ENCODE data around the gene ARSB.

The ARSB gene

DNA sequence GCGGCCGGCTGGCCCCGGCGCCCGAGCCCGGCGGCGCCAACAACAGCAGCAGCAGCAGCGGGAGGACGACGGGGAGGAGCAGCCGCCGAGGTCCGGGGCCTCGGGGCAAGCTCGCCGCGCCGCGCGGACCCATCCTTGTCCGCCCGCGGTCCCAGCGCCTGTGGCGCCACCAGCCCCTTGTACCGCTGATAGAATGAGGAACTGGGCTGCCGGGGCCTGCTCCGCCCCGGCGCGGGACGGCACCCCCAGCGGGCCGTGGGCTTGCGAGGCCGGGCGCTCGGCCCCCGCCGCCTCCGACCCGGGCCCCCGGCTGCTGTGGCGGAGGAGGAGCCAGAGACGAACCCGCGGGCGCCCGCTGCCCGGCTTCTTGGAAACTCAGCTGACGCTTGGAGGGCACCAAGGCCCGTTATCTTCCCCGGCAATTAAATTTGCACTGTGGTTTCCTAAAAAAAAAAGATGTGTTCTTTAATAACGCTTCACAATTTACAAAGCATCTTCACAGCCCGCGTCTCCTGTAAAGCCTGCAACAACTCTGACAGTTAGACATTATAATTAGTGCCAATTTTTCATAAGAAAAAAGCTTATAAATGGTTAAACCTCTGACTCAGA lies at the start of gene ARSB:
TSS of gene ARSB (minus strand) at position 195 of the 609 bp plus-strand sequence. CDS start at position 133, 62 bp downstream.
- no peak for DNase-seq

DNA sequence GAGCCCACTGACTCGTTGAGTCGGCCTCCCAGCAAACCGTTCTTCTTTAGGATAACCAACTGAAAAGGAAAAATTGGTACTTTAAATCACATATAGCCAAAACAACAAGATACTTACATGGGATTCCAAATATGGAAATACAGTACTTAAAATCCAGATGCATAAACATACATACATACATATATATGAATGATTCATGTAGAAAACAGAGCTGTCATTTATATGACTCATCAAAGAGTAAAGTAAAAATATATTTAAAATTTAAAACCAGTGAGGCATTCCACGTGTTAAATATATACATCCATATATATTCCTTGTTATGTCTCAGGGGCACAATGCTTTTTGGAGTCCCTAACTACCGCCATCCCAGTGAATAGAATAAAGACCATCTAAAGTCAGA lies 47.7 kb upstream of the ARSB start:
- DNase-seq = no peak

DNA sequence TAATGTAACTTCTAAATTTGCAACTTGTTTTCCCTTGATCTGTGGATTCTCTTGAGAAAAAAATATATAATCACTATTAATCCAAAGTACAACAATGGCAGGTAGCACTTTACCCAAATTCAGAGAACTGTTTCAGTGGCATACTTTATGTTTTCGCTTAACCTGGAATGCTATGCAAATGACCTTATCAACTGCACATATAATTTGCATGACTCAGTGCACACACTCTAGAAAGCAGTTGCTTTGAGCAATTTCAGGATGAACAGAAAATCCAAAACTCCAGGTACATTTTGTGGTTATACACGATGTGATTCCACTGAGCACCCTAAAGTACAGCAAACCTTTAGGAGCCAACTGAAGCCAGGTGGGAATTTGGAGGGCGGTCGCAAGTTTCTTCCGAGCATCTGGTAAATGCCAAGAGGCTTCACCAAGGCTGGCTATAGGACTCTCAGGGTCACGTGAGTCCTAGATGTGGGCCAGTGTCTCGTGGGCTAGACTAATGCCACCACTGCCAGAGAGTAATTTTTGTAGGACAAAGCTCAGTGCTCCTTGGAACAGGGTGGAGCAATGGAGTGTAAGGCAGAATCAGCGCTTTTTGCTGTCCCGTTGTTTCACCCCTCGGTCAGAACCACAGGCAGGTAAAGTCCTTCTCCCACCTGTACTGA lies 47.1 kb upstream of the ARSB start:
- DNase-seq = no peak

DNA sequence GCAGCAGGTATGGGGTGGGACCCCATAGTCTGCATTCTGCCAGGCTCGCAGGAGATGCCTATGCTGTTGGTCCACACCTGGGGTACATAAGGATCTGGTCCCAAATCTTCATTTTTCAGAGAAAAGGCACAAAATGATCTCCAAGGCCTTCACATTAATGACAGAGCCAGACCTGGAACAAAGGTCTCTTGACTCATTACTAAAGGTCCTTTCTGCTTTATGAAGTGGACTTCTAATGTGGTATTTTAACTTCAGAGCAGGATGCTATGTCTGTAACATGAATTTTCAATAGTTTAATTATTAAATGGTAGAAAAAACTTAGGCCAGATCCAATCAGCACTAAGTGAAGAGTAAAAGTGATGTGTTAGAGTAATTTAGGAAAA lies 46.4 kb upstream of the ARSB start:
- no peak for DNase-seq

DNA sequence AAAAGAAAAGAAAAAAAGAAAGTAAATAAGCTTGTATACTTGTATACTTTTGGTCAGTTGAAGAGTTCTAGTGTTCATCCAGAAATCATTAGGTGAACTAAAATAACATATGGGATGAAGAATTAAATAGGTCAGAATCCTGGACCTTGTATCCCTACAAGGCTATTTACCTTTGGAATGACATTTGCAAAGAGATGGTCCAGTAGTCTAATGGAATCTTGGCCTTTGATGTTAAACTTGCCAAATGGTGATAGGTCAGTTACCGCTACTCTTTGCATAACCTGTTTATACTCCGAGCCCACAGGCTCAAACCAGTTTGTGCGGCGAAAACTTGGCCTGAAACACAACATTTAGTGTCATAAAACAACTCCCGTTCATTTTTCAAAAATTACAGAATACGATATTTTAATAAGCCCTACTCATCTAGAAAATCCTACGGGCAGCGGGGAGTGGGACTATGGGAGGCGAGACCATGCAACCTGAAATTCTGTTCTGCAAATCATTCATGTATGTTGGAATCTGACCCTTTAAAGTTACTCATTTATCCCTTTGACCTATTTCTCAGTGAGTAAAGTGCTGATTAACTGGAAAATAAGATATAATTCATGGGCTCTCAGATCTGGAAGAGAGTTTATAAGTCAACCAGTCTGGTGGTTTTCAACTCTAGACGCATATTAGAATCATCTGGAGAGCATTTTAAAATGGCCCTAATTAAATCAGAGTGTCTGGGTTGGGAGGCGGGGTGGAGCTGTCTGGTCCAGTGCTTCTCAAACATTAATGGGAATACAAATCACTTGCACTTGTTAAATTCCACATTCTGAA lies 45.8 kb upstream of the ARSB start:
- DNase-seq = no peak

DNA sequence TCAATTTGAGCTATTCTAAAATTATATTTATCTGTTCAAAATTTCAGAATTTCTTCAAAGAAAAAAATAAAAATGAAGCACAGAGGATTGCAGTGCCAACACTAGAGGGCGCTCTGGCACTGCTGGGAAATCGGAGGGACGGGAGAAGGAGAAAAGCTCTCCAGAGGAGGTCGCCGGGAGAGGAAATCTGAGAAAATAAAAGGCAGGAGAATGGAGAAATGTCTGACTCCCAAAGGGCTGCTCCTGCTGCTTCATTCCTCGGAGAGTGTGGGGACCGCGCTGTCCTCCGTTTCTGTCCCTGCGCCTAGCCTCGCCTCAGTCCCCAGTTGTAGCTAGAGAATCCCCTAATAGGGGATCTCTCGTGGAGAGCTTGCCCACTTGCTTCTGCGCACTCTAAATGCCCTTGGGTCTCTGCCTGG lies 40.0 kb upstream of the ARSB start:
- DNase-seq = peak; percentile 3 to 29

DNA sequence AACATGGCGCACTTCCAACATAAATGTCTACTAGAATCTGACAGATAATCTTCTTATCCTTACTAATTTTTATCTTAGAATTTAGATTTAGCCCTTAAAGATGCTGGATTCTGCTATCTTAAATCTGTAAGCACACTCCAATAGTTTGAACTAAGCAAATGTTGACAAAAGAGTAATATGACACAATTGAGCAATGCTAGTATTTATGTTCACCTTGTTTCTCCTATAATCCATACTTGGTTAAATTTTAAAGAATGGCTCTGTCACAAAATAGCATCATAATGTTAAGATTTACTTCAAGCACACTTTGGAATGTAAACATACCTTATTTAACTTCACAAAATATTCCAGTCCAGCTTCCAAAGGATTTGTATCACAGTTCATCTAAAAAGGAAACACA lies 38.8 kb upstream of the ARSB start:
- no peak for DNase-seq

DNA sequence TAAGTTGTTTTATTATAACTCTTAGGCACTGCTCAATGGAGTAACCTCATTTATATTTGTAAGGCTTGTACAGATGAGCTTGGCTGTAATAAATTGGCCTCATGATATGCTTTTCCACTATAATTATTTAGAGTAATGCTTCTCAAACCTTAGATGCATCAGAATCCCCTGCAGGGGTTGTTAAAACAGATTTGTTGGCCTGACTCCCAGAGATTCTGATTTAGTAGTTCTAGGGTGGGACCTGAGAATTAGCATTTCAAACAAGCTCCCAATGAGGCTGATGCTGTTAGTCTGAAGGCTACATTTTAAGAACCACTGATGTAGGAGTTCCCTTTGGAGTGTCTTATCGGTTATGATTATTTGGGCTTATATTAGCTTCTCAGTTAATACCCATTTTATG lies 38.2 kb upstream of the ARSB start:
- no peak for DNase-seq

DNA sequence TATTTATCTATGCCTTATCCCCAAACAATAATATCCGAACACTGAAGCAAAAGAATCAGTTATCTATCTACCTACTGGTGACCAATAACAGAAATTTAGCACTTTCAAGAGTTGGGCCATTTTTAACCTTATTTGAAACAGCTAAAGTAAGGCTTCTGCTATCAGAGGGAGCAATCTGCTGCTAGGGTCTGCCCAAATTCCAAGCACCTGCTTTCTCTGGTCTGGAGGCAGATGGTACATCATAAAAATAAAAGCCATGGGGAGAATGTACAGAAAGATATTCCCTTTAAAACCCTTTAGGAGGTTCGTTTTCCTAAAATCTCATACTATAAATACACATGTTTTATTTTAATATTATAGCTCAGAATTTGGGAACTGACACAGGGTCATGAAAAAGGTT lies 37.7 kb upstream of the ARSB start:
- no peak for DNase-seq

DNA sequence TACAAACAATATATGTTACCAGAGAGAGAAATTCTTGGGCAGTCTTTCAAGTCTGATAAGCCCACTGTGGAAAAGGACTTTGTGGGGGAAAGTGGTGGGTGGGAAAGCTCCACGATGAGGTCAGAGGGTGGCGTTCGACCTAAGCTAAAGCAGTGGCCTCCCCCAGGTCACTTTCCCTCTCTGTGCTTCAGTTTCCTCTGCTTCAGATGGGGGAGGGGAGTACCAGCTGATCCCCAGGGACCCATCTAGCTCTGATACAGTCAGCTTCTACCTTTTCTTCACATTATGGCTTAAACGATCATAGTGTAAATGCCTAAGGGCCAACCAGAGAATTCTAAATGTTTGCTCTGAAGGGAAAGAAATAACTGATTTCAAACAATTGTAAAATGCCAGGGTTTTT lies 36.6 kb upstream of the ARSB start:
- DNase-seq = no peak

DNA sequence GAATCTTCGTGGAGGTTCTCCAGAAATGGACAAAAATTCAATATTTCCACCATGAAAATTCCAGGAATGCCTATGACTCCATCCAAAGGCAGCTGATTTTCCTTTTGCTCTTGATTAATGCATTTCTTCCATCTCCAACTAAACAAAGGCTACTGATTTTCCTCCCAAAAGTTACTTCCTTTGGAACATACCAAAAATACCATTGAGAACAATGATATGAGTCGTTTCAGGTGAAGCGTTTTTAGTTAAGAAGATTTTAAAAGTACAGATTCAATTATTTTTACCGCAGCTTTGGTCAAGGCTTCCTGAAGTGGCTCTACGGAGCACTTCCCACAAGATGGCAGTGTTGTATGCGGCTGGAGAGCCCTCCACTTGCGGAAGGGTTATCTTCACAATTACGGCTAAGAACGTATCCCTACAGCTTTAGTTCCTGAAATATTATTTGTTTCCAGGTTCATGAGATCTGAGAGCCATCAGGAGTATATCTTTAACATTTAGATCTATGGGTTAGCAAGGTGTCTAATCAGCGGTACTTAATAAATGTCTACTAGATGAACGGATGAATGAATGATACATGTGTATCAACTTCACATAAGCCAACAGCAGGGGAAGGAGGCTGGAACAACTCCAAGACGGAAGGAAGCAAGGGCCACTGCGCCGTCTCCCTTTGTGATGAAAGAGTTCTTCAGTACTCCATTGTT lies 35.9 kb upstream of the ARSB start:
- DNase-seq = peak; percentile 16 to 25

DNA sequence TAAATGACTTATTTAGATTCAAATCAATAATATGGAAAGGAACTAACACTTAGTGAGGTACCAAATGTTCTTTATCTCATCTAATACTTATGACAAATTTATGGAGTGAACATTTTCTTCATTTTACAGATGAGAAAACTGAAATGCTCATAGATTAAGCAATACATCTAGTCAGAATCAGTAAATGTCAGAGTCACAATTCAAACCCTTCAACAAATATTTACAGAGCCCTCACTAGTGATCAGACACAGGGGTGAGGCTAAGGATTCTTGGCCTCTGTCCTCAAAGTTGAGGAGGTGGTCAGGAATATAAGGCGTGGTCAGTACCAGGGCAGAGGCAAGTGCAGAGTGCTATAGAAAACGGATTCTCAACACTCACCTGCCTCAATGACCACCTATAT lies 29.5 kb upstream of the ARSB start:
- DNase-seq = no peak

DNA sequence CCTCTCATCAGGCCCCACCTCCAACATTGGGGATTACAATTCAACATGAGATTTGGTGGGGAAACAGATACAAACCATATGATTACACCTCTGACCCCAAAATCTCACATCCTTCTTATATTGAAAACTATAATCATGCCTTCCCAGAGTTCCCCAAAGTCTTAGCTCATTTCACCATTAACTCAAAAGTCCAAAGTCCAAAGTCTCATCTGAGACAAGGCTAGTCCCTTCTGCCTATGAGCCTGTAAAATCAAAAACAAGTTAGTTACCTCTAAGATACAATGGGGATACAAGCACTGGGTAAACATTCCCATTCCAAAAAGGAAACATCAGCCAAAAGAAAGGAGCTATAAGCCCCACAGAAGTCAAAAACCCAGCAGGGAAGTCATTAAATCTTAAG lies 26.8 kb upstream of the ARSB start:
- no peak for DNase-seq

DNA sequence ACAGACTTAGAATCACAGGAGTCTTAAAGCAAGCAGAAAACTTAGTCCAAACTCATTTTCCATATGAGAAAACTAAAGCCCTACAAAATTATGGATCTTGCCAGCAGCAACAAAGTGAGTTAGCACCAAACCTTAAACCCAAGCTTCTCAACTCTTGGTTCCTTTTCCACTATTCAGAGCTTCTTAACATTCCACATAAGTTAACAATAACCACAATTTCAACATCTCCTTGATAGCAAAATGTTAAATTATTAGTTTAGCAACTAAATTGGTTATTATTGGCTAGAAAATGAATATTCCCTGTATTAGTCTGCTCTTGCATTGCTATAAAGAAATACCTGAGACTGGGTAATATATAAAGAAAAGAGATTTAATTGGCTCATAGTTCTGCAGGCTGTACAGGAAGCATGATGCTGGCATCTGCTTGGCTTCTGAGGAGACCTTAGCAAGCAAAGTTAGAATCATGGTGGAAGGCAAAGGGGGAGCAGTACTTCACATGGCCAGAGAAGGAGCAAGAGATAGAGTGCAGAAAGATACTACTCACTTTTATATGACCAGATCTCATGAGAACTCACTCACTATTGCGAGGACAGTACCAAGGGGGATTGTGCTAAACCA lies 26.2 kb upstream of the ARSB start:
- no peak for DNase-seq

DNA sequence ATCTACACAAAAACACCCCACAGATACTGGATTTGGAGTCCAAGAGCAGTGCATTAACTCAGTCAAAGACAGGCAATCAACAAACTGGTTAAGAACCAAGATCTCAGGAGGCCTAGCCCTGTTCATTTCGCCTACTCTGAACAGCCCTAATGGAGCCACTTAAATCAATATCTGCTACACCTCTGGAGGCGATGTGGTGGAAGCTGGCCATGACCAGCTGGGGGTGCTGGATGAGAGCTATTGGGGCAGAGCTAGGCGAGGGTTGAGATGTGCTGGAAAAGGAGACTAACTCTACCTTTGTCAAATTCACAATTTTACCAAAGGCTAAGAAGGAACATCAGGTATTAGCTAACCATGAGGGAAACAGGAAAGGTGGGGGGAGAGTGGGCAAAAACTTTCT lies 23.3 kb upstream of the ARSB start:
- no peak for DNase-seq

DNA sequence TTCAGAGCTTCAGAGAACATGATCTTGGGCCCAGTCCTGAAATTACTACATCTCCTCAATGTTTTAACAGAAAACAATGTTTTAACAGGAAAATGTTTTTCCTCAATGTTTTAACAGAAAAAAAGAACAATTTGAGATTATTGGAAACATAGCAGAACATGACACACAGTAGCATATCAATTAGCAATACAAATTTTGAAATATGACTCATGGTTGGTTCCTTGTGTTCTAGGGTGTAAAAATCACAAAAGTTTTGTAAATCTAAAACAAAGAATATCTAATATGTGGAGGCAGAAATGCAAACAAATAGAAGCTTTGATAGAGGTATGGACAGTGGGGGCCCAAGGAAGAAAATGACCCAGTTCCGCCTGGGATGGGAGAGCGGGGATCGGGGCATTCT lies 22.8 kb upstream of the ARSB start:
- no peak for DNase-seq

DNA sequence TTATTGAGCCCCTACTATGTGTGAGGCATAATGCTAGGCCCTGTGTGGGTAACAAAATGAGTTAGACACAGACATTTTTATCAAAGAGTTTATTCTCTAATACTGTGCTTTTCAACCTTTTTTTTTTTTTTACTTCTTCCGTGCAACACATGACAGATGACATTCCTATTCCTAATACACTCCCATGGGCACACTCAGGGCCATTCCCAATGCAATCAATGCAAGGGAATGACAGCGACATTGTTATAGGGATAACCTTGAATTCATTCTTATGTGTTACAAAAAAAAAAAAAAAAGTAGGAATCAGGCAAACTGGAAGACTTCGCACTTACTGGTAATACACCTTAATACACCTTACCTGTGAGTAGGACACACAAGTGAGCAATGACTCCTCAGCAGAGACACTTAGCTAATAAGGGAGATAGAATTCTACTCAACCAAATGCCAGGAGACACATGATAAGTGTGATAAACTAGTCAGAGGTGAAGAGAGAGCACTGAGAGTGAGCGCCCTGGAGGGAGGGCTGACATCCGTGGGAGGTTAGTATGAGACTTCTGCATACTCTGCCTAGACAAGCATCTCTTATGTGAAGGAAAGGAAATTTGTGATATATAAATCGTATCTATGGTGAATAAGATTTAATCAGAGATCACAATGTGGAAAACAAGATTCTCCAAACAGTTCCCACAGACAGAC lies 21.0 kb upstream of the ARSB start:
- DNase-seq = no peak

DNA sequence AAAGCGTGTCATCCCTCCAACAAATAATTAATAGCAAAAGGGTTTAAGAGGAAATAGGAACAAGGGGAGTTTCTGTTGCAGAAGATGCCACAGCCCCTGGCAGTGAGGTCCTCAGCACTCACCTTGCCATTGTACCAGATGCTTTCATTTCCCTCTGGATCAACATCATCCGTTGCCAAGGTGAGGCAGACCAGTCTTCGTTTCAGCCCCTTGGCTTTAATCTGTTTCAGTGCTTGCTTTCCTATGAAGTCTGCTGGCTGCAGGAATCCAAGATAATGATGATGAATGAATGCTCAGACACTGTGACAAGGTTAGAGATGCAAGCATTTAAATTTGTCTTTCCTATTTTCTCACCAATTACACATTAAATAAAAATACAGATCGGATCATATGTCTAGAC lies 20.0 kb upstream of the ARSB start:
- no peak for DNase-seq

DNA sequence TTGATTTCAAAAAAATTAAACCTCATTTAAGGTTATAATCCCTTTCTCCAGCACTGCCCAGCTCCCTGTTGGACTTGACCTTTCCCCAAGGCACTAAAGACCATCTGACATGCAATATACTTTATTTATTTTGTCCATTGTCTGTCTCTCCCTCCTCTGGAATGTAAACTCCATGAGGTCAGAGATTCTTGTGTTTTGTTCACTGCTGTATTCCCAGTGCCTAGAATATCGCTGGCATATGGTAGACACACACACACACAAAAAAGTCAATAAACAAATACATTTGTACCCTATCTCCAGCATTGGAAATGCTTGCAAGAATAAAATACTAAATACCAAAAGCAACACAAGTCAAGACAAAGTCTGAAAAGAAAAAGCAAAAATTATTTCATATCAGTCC lies 17.3 kb upstream of the ARSB start:
- no peak for DNase-seq

DNA sequence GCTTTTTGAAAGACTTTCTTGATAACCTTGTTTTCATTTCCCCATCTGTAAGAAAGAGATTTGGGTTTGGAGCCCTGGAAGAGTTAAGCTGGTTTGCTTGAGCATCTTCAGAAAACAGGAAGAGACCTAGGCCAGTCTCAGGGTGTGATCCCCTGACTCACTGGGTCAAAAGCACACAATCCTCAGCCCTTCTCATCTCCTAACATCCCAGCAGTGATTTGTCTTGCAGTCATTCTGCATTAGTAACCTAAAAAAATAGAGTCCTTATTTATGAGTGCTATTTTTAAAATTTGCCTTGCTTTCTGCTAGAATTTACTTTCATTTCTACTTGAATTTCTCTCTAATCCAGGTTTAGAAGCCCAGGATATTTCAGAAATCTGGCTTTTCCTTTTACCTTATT lies 16.4 kb upstream of the ARSB start:
- DNase-seq = no peak

DNA sequence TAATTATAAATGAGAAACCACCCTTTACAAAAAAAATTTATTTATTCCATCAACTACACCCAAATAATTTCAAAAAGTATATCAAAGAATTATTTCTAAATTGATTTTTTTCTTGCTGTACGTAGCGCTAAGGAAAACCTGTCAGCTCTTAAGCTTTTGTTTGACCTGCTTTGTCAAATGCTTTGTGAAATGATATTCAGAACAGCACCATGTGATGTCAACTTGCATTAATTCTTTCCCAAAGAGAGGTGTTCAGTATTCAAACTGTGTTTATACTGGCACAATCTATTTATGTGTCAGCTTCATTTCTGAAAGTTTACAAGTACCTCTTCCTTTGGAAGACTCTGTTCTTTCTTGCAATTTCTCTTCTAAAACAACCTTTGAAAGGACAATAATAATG lies 12.0 kb upstream of the ARSB start:
- DNase-seq = no peak

DNA sequence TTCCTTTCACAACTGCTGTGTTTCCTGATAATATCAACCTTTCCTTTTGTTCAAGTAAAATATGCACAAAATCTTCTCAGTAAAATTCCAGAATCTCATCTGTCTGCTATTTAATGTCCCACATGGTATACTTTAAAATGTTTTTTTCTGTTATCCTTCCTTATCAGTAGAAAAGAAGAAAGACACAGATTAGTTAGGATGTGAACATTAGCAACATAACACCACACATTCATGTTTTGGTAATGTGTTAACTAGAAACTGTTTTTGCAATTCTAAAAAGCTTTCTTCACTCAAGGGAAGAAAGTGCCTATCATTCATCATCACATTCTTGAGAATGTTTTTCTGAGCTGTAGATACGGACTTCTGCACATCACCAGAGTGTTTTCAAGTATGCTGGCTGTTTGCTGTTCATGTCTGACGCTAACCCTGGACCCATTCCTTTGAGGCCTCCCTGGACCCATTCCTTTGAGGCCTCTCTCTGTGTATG lies 10.5 kb upstream of the ARSB start:
- no peak for DNase-seq

Data from NCI-H187 (cell line).